DND-41 (cell line): ENCODE results near the gene MAST4.

Experiments used
- CTCF ChIP-seq: IDR thresholded peaks from 2 replicates; pipeline ENCODE4 v1.5.1; 2012; ENCODE audit warnings: borderline replicate concordance, low read length, moderate library complexity, mild to moderate bottlenecking; ENCODE audit not compliant: poor library complexity, severe bottlenecking; ENCODE audit errors: extremely low read depth
- EZH2 ChIP-seq: IDR thresholded peaks from 3 replicates; pipeline ENCODE4 v1.6.1; 2012; ENCODE audit warnings: borderline replicate concordance, low read depth, mild to moderate bottlenecking, moderate library complexity, low read length, inconsistent platforms; ENCODE audit not compliant: severe bottlenecking

DNA sequence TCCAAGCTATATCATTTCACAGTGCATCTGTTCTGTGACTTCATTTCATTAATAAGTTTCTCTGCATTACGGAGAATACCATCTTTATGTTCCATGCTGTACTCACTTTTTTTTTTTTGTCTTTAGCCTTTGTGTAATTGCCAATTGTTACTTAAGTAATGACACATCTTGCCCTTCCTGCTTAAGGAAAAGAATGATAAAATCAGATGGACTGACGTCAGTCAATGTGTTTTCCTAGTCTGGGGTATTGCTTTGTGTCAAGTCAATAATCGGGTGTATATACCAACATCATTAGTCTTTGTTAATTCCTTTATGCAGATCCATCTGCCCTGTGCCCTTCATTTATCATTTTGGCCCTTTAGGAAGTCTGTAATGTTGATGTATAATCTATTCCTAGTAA lies 466.9 kb downstream of the MAST4 start:
- TF ChIP-seq CTCF (no peak), EZH2 (no peak)
